WTC11 (cell line): ENCODE results near the gene LACTBL1.

Experiments used
- FOXJ3 ChIP-seq: sonication (generic); formaldehyde crosslinking; IDR thresholded peaks from 2 replicates; pipeline ENCODE4 v1.9.0; 2021; ENCODE audit warnings: missing genetic modification reagents, mild to moderate bottlenecking, borderline replicate concordance
- FOXP1 ChIP-seq: sonication (generic); formaldehyde crosslinking; IDR thresholded peaks from 2 replicates; pipeline ENCODE4 v1.8.0; 2022; ENCODE audit warnings: missing genetic modification reagents, mild to moderate bottlenecking, moderate library complexity, borderline replicate concordance
- GRHL2 ChIP-seq: fragments of 250-450 bp; sonication (Bioruptor Pico); IDR thresholded peaks from 2 replicates; pipeline ENCODE4 v1.8.0; 2022; ENCODE audit warnings: mild to moderate bottlenecking, moderate library complexity; ENCODE audit not compliant: insufficient replicate concordance, severe bottlenecking
- TF ChIP-seq, protein P1 (sequence below): sonication (generic); formaldehyde crosslinking; IDR thresholded peaks from 2 replicates; pipeline ENCODE4 v1.8.0; 2022; ENCODE audit warnings: mild to moderate bottlenecking, missing genetic modification reagents
- TF ChIP-seq, protein P2 (sequence below): fragments of 200-600 bp; IDR thresholded peaks from 2 replicates; pipeline ENCODE4 v1.8.0; 2022; ENCODE audit warnings: antibody characterized with exemption
- TF ChIP-seq, protein P3 (sequence below): sonication (generic); formaldehyde crosslinking; conservative IDR thresholded peaks from 2 replicates; pipeline ENCODE4 v1.8.1; 2022; ENCODE audit warnings: mild to moderate bottlenecking, missing genetic modification reagents

DNA sequence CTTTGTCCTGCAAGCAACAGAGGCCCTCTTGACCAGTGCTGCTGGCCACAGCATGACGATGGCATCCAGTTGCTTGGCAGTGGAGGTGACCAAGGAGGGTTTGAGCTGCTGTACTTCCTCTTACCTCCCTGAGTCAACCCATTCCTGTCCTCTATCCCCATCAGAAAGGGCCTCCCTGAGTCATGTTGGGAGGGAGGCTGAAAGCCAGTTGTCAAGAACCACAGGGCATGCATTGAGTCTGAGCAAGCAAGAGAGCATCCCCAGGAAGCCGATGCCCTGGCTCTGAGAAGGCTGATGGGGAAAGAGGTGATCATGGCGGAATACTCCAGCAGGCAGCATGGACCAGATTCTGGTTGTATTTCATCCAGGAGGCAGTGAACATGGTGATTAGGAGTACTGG lies 69.6 kb downstream of the LACTBL1 start:
- TF ChIP-seq, protein P1, sequence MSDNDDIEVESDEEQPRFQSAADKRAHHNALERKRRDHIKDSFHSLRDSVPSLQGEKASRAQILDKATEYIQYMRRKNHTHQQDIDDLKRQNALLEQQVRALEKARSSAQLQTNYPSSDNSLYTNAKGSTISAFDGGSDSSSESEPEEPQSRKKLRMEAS = no peak
- no peak for TF ChIP-seq FOXP1 (CRISPR knock-in tag)
- no peak for TF ChIP-seq FOXJ3 (CRISPR knock-in tag)
- no peak for TF ChIP-seq GRHL2 (CRISPR knock-in tag)
- TF ChIP-seq, protein P2, sequence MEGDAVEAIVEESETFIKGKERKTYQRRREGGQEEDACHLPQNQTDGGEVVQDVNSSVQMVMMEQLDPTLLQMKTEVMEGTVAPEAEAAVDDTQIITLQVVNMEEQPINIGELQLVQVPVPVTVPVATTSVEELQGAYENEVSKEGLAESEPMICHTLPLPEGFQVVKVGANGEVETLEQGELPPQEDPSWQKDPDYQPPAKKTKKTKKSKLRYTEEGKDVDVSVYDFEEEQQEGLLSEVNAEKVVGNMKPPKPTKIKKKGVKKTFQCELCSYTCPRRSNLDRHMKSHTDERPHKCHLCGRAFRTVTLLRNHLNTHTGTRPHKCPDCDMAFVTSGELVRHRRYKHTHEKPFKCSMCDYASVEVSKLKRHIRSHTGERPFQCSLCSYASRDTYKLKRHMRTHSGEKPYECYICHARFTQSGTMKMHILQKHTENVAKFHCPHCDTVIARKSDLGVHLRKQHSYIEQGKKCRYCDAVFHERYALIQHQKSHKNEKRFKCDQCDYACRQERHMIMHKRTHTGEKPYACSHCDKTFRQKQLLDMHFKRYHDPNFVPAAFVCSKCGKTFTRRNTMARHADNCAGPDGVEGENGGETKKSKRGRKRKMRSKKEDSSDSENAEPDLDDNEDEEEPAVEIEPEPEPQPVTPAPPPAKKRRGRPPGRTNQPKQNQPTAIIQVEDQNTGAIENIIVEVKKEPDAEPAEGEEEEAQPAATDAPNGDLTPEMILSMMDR = no peak
- TF ChIP-seq, protein P3, sequence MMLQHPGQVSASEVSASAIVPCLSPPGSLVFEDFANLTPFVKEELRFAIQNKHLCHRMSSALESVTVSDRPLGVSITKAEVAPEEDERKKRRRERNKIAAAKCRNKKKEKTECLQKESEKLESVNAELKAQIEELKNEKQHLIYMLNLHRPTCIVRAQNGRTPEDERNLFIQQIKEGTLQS (CRISPR knock-in tag) = no peak
